DMS53 treated with DMSO at 0.1 percent for 48 hours (cell line): Measurements from ENCODE around the gene GJD3.
"Not testable (repeated sequence)": the region's sequence is repeated elsewhere in the genome, so short reads cannot be mapped to it uniquely, and the experiment has no call there.

Source experiments
- DNase-seq: peaks from one replicate; lab custom pipeline; 2025; ENCODE audit not compliant: unreplicated experiment; lab: John Stamatoyannopoulos, UW

The GJD3 gene, protein sequence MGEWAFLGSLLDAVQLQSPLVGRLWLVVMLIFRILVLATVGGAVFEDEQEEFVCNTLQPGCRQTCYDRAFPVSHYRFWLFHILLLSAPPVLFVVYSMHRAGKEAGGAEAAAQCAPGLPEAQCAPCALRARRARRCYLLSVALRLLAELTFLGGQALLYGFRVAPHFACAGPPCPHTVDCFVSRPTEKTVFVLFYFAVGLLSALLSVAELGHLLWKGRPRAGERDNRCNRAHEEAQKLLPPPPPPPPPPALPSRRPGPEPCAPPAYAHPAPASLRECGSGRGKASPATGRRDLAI

DNA sequence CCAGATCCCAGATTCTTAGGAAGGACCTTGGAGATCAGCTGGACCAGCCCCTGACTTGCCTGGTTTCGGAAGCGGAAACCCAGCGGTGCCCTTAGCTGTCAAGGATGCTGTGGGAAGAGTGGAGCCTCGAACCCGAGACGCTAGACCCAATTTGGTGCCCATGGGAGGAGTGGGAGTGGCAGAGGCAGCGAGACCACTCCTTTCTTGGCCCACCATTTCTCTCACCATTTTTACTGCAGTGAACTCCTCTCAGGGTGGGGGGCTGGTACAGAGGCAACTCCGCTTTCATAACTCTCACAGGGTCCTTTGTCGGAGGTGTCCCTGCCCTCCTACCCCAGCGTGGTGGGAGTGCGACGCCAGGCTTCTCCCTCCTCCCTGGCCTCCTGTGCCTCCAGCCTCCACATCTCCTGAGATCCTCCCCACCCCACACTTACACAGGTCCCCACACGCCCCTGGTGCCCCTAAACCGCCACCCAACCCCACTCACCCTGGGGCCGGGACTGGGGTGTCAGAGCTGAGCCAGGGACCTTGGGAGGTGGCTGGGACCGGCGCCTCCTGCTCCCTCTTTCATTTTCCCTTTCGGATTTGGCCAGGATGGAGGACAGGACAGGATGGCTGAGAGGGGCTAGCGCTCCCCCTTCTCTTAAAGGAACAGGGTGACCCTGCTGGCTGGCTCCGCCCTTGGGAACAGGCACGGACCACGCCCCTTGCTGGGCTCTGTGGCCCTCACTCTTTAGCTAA, at the start of gene GJD3:
Gene GJD3 (minus strand): TSS at position 617 of the 741 bp plus-strand sequence. CDS start 922 bp downstream, outside the sequence.
- no peak for DNase-seq

DNA sequence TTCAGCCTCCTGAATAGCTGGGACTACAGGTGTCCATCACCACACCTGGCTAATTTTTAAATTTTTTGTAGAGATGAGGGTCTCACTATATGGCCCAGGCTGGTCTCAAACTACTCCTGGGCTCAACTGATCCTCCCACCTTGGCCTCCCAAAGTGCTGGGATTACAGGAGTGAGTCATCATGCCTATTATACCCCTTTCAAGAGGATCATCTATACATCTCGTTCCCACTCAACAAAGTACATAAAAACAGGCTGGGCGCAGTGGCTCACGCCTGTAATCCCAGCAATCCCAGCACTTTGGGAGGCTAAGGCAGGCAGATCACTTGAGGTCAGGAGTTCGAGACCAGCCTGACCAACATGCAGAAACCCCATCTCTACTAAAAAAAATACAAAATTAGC, 49.8 kb upstream of the GJD3 start:
- DNase-seq = not testable (repeated sequence)

GRCh38 chr17:40412880-40413279, 48.3 kb upstream of the GJD3 start:
- no peak for DNase-seq

DNA sequence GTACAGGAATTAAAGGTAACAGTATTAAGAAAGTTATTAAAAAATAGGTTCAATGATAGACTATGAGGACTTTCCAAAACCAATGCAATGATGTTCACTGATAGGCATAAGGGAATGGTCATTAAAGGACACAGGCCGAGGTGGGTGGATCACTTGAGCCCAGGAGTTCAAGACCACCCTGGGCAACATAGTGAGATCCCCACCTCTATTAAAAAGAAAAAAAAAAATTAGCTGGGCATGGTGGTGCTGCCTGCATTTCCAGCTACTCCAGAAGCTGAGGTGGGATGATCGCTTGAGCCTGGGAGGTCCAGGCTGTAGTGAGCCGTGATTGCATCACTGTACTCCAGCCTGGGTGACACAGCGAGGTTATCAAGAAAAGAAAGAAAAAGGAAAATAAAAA, 47.3 kb upstream of the GJD3 start:
- DNase-seq = no peak

- no peak for DNase-seq
These were observed 45.5 kb upstream of the GJD3 start for GRCh38 chr17:40410082-40410481.

GRCh38 chr17:40409540-40409939, 45.0 kb upstream of the GJD3 start:
- not testable (repeated sequence) for DNase-seq

DNA sequence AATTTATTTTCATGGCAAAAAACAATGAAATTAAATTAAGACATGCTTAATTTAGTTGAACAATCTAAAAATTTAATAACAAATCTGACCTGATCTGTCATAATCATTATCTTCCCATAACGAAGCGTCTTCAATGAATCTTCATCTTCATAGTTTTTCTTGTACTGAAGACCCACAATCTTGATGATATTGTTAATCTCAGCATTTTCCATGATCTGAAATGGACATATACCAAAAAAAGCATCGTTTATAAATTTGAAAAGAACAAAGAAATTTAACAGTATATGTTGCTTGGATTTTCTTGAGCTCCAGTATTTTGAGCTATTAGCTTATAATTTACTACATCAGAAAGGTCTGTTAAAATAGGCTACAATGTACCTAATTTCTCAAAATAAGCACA, 42.9 kb upstream of the GJD3 start:
- no peak for DNase-seq

DNA sequence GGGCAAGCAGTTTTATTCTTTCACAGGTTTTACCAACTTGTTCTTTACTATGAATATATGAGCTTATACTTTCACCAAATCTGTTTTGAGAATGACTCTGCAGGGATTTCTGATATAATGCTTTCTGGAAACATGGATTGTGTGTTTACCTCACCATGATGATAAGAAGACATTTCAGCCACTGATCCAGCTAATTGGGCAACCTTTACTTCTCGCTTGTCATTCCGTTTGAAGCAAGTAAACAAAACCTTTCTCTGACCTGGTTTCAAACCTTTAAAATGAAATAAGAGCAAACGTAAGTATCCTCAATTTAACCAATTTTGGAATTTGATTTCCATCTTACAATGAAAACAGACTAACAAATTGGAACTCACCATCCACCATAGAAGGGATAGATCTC, 39.5 kb upstream of the GJD3 start:
- DNase-seq = no peak

- DNase-seq = no peak
These were observed 38.1 kb upstream of the GJD3 start for GRCh38 chr17:40402668-40403067.

DNA sequence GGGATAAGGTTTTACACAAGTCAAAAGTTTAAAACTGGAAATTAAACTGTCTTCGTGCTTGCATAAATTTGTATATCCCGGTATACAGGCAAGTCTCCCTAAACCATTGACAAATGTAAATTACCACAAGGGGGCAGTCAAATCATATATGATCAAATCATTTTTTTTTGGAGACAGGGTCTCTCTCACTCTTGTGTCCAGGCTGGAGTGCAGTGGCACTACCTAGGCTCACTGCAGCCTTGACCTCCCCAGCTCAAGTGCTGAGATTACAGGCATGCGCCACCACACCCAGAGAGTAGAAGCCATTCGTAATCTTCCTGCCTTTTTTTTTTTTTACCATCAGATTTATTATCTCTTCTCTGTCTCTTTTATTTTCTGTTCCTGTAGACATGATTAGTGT, 34.6 kb upstream of the GJD3 start:
- peak; percentile 17 for DNase-seq

DNA sequence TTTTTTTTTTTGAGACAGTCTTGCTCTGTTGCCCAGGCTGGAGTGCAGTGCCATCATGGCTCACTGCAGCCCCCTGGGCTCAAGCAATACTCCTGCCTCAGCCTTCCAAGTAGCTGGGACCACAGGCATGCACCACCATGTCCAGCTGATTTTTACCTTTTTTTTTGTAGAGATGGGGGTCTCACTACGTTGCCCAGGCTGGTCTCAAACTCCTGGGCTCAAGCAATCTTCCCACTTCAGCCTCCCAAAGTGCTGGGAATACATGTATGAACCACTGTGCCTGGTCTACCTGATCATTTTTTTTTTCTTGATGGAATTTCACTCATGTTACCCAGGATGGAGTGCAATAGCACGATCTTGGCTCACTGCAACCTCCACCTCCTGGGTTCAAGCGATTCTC, 22.0 kb upstream of the GJD3 start:
- DNase-seq = not testable (repeated sequence)

DNA sequence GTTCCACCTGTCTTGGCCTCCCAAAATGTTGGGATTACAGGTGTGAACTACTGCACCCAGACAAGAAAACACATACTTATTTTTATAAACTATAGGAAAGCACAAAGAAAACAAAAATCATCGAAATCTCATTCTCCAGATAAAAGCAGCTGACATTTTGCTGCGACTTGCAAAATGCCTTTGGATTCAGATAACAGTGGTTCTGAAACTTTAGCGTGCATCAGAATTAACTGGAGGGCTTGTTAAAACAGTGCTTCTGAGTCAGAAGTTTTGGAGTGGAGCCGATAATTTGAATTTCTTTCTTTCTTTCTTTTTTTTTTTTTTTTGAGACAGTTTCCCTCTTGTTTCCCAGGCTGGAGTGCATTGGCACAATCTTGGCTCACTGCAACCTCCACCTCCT, 17.7 kb upstream of the GJD3 start:
- no peak for DNase-seq

- no peak for DNase-seq
These were observed 14.4 kb upstream of the GJD3 start for GRCh38 chr17:40378966-40379365.

GRCh38 chr17:40377832-40378231, 13.3 kb upstream of the GJD3 start:
- no peak for DNase-seq

GRCh38 chr17:40376541-40376940, 12.0 kb upstream of the GJD3 start:
- not testable (repeated sequence) for DNase-seq

DNA sequence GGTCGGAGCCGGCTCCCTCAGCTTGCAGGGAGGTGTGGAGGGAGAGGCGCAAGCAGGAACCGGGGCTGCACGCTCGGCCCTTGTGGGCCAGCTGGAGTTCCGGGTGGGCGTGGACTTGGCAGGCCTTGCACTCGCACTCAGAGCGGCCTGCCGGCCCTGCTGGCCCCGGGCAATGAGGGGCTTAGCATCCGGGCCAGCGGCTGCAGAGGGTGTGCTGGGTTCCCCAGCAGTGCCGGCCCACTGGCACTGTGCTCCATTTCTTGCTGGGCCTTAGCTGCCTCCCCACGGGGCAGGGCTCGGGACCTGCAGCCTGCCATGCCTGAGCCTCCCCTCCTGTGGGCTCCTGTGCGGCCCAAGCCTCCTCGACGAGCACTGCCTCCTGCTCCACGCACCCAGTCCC, 11.2 kb upstream of the GJD3 start:
- DNase-seq = not testable (repeated sequence)

DNA sequence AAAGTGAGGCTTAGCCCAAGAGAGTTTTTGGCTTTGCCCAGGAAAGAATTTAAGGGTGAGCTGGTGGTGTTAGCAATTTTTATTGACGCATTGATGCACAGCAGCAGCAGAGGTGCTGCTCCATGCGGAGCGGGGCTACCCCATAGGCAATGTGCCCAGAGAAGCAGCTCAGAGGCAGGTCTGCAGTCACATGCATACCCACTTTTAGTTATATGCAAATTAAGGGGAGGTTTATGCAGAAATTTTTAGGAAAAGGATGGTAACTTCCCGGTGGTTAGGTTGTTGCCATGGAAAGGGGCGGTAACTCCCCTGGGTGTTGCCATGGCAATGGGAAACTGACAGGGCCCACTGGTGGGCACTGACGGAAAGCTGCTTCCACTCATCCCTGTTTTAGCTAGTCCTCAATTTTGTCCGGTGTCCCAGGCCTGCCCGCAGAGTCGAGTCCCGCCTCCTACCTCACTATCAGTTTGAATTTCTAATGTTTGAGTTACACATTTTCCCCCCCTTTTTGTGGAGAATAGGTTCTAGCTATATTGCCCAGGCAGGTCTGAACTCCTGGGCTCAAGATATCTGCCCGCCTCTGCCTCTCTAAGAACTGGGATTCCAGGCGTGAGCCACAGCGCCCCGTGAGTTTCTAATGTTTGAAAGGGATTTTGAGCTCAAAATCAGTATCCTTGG, 10.4 kb upstream of the GJD3 start:
- DNase-seq = no peak

DNA sequence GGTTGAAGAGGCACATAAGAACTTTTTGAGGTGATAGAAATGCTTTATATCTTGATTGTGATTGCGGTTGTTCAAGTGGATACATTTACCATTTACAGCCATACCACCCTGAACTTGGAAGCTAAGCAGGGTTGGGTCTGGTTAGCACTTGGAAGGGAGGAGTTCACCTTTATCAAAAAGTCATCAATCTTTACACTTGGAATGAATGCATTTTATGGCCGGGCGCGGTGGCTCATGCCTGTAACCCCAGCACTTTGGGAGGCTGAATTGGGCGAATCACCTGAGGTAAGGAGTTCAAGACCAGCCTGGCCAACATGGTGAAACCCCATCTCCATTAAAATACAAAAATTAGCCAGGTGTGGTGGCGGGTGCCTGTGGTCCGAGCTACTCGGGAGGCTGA, 9.5 kb upstream of the GJD3 start:
- DNase-seq = no peak

- no peak for DNase-seq
These were observed 8.8 kb upstream of the GJD3 start for GRCh38 chr17:40373324-40373723.

- DNase-seq = not testable (repeated sequence)
These were observed 8.1 kb upstream of the GJD3 start for GRCh38 chr17:40372644-40373043.

- no peak for DNase-seq
These were observed 7.5 kb upstream of the GJD3 start for GRCh38 chr17:40372031-40372430.
